GM21825 (cell line): ENCODE results near the gene MEIG1.
A peak's percentile ranks its signal among the peaks of the same experiment; 100 is the strongest.
"Not testable (repeated sequence)": the region's sequence is repeated elsewhere in the genome, so short reads cannot be mapped to it uniquely, and the experiment has no call there.

ENCODE experiments used
- ATAC-seq: cut with Tn5 transposase; IDR thresholded peaks from one replicate; pipeline ENCODE4 v1.9.1; 2021; ENCODE audit warnings: mild to moderate bottlenecking, moderate library complexity; ENCODE audit not compliant: unreplicated experiment

The MEIG1 gene

GRCh38 chr10:14954001-14954770, 5.0 kb upstream of the MEIG1 start, which contains the start of gene DCLRE1C:
TSS of gene DCLRE1C (minus strand) at chr10:14954096. CDS start at chr10:14954010, 86 bp downstream.
- peak; percentile 79 for ATAC-seq

- ATAC-seq: no peak
Measured at GRCh38 chr10:14954934-14955333, 4.3 kb upstream of the MEIG1 start.

GRCh38 chr10:14958872-14959220, 342 bp upstream of the MEIG1 start:
- ATAC-seq: no peak

GRCh38 chr10:14967897-14968296, 8.7 kb downstream of the MEIG1 start:
- ATAC-seq: no peak

- no peak for ATAC-seq
Measured at GRCh38 chr10:14971867-14972448, 12.8 kb downstream of the MEIG1 start.

- ATAC-seq: not testable (repeated sequence)
Measured at GRCh38 chr10:14974153-14974998, 15.2 kb downstream of the MEIG1 start.

GRCh38 chr10:14975672-14976273, 16.6 kb downstream of the MEIG1 start:
- no peak for ATAC-seq

- no peak for ATAC-seq
Measured at GRCh38 chr10:14982744-14983143, 23.6 kb downstream of the MEIG1 start.

GRCh38 chr10:14989552-14989951, 30.4 kb downstream of the MEIG1 start:
- not testable (repeated sequence) for ATAC-seq

- not testable (repeated sequence) for ATAC-seq
Measured at GRCh38 chr10:14991035-14991749, 32.0 kb downstream of the MEIG1 start.

GRCh38 chr10:14992336-14992735, 33.1 kb downstream of the MEIG1 start:
- ATAC-seq: not testable (repeated sequence)

- not testable (repeated sequence) for ATAC-seq
Measured at GRCh38 chr10:14993500-14994455, 34.6 kb downstream of the MEIG1 start.

GRCh38 chr10:14995964-14996565, 36.9 kb downstream of the MEIG1 start:
- ATAC-seq: no peak

- ATAC-seq: not testable (repeated sequence)
Measured at GRCh38 chr10:15013530-15013929, 54.3 kb downstream of the MEIG1 start.

- no peak for ATAC-seq
Measured at GRCh38 chr10:15015451-15015850, 56.3 kb downstream of the MEIG1 start.

GRCh38 chr10:15020966-15021365, 61.8 kb downstream of the MEIG1 start:
- ATAC-seq: not testable (repeated sequence)
